HepG2 (cell line): ENCODE results near the gene L3MBTL3.

Experiments used
- CC2D1A ChIP-seq: sonication (generic); formaldehyde crosslinking; IDR thresholded peaks from 2 replicates; pipeline ENCODE4 v1.8.1; 2023; ENCODE audit warnings: mild to moderate bottlenecking, missing genetic modification reagents
- CREB3 ChIP-seq: sonication (generic); formaldehyde crosslinking; IDR thresholded peaks from 2 replicates; pipeline ENCODE4 v1.5.0; 2020; ENCODE audit warnings: missing genetic modification reagents
- CTCF ChIP-seq: sonication (generic); formaldehyde crosslinking; IDR thresholded peaks from 2 replicates; pipeline ENCODE4 v1.5.0; 2020; ENCODE audit warnings: mild to moderate bottlenecking, missing genetic modification reagents, moderate library complexity
- GABPB1 ChIP-seq: IDR thresholded peaks from 2 replicates; pipeline ENCODE4 v1.6.1; 2016; ENCODE audit warnings: mild to moderate bottlenecking, missing genetic modification reagents, moderate library complexity, missing compliant biosample characterization
- HDAC2 ChIP-seq: sonication (generic); formaldehyde crosslinking; IDR thresholded peaks from 2 replicates; pipeline ENCODE4 v1.4.0; 2020; ENCODE audit warnings: missing genetic modification reagents
- POLR2A ChIP-seq, 2 experiments: IDR thresholded peaks; 2 replicates each; pipeline ENCODE4 v1.6.1; 2011; ENCODE audit warnings: low read depth in 2 of 2, low read length in 2 of 2, mild to moderate bottlenecking in 1 of 2, moderate library complexity in 1 of 2; ENCODE audit not compliant: insufficient read depth in 1 of 2
- ZMYM4 ChIP-seq: sonication (generic); formaldehyde crosslinking; IDR thresholded peaks from 2 replicates; pipeline ENCODE4 v1.8.1; 2023; ENCODE audit warnings: mild to moderate bottlenecking, missing genetic modification reagents
- ZNF3 ChIP-seq: IDR thresholded peaks from 2 replicates; pipeline ENCODE4 v1.7.0; 2017; ENCODE audit warnings: inconsistent platforms
- ZNF501 ChIP-seq: sonication (generic); formaldehyde crosslinking; IDR thresholded peaks from 2 replicates; pipeline ENCODE4 v1.5.1; 2020; ENCODE audit warnings: mild to moderate bottlenecking, moderate library complexity, missing genetic modification reagents

- no peak for TF ChIP-seq POLR2A (IDR thresholded peaks at IDR 0.05; ENCODE audit: insufficient read depth in 1 of 2, low read depth in 2 of 2, low read length in 2 of 2)
- TF ChIP-seq HDAC2 (CRISPR knock-in tag): no peak
- TF ChIP-seq ZMYM4: no peak
- no peak for TF ChIP-seq CTCF (CRISPR knock-in tag)
- TF ChIP-seq CC2D1A (CRISPR knock-in tag): no peak
- no peak for TF ChIP-seq GABPB1 (CRISPR knock-in tag)
- no peak for TF ChIP-seq CREB3 (CRISPR knock-in tag)
- TF ChIP-seq ZNF501 (CRISPR knock-in tag): no peak
- no peak for TF ChIP-seq ZNF3 (CRISPR knock-in tag)
Measured at GRCh38 chr6:129992881-129993280, 25.5 kb upstream of the L3MBTL3 start.
